Fibroblast of the aortic adventitia (primary cell): Measurements from ENCODE around the gene ZNF106. TPM values are rescaled to one million over a fixed set of nuclear protein-coding genes. Genes with fewer than 3 reads are reported as not detected.

Experiments used
- DNase-seq: peaks from one replicate; pipeline ENCODE4 v3.0.0-alpha.2; 2010; ENCODE audit warnings: low read depth
- H3K4me3 ChIP-seq: 2 replicates; pipeline ENCODE4 v1.5.1; 2011; ENCODE audit warnings: low read depth, mild to moderate bottlenecking, control low read depth, low read length, moderate library complexity
- small RNA-seq: library from RNA; depleted of rRNA; stranded (forward); fragments of <200 nt; gene quantifications from one replicate; pipeline ENCODE3, GENCODE V24; 2012
- total RNA-seq: library from RNA; depleted of rRNA; stranded (reverse); fragments of >200 nt; gene quantifications from 2 replicates; pipeline ENCODE4 v1.2.3, GENCODE V29; 2012; ENCODE audit warnings: low replicate concordance
- TF ChIP-seq, protein P1 (sequence below): IDR thresholded peaks from 2 replicates; pipeline ENCODE4 v1.5.1; 2011; ENCODE audit warnings: mild to moderate bottlenecking, low read length, control low read depth, inconsistent platforms; ENCODE audit not compliant: insufficient read depth

ZNF106 gene
- total RNA-seq, 1 donor, result 72.8 TPM

DNA sequence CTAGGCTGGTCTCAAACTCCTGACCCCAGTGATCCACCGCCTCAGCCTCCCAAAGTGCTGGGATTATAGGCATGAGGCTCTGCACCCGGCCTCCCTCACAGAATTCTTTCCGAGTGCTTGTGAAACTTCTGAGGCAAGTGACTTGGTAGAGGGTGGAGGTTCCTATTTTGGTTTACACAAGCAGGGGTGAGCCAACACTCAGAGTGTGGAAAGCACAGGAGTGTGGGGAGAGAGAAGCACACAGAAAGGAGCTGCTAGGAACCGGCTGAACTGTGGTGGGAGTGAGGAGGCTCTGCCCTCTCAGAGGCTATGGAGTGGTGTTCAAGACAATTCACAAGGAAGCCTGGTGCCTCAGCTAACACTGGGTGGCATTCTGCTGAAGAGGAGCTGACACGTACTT, 123.9 kb downstream of the ZNF106 start:
- no peak overlapping the region for H3K4me3 ChIP-seq
- TF ChIP-seq, protein P1, sequence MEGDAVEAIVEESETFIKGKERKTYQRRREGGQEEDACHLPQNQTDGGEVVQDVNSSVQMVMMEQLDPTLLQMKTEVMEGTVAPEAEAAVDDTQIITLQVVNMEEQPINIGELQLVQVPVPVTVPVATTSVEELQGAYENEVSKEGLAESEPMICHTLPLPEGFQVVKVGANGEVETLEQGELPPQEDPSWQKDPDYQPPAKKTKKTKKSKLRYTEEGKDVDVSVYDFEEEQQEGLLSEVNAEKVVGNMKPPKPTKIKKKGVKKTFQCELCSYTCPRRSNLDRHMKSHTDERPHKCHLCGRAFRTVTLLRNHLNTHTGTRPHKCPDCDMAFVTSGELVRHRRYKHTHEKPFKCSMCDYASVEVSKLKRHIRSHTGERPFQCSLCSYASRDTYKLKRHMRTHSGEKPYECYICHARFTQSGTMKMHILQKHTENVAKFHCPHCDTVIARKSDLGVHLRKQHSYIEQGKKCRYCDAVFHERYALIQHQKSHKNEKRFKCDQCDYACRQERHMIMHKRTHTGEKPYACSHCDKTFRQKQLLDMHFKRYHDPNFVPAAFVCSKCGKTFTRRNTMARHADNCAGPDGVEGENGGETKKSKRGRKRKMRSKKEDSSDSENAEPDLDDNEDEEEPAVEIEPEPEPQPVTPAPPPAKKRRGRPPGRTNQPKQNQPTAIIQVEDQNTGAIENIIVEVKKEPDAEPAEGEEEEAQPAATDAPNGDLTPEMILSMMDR, result no peak
- DNase-seq, result peak; percentile 43

DNA sequence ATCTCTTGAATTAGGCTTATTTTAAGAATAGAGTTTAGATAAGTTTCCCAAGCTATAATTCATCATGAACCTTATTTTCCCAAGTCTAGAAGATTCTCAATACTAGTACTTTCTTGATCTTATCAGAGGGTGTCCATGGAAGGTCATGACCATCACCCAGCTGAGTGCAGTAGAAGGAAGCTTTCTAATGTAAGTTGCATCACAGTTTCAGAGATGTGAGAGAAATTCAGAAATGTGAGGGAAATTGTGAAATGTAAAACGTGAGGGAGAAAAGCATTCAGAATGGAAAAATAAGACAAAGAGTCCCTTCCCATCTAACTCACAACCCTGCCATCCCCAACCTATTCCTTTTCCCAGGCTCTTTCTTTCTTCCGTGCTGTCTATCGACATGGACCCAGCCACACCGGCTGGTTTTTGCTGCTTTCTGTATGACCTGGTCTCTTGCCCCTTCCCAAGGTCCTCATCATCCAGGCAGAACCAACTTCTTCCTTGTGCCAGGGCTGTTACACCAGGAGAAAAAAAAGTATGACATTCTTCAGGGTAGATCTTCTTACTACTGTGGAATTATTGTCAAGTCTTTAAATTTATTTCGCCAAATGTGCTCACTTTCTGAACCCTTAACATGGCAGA, 124.9 kb downstream of the ZNF106 start:
- no peak for DNase-seq
- H3K4me3 ChIP-seq, result no peak overlapping the region
- TF ChIP-seq, protein P1, result no peak

DNA sequence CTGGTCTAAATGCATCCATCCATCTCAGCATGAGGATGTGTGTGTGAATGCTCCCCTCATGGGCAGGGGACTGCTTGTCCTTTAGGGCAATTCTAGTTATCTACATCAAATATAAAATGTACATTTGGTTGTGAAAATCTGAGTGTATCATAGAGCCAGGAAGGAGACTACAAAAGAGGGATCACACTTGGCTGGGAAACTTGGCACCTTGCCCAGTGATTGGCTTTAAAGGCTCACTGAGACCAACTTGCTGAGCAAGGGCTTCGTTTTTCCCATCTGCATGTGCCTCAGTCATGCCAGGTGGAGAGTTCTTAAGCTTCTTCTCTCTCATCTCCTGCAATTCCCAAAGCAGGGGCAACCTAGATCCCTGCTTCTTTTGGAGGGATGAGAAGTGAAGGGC, 126.4 kb downstream of the ZNF106 start:
- peak; percentile 16 for DNase-seq

DNA sequence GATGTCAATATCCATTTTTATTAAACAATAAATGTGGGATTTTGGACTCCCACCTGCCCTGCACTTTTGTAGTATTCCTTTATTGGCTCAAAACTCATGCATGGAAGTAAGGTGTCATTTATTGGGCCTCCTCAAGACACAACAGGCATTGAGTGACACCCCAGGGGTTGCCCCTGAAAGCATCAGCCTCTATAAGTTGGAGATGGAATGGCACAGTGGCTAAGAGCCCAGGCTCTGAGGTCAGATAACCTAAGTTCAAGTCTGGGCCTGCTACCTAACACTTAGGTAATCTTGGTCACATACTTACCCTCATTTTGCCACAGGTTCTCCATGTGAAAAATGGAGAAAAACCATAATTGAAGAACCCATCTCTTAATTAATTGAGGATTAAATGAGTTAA, 127.0 kb downstream of the ZNF106 start:
- TF ChIP-seq, protein P1, result no peak
- no peak overlapping the region for H3K4me3 ChIP-seq
- DNase-seq, result no peak

More for the DNA sequence above, 126.4 kb downstream of the ZNF106 start:
- no peak overlapping the region for H3K4me3 ChIP-seq
- TF ChIP-seq, protein P1, result no peak

DNA sequence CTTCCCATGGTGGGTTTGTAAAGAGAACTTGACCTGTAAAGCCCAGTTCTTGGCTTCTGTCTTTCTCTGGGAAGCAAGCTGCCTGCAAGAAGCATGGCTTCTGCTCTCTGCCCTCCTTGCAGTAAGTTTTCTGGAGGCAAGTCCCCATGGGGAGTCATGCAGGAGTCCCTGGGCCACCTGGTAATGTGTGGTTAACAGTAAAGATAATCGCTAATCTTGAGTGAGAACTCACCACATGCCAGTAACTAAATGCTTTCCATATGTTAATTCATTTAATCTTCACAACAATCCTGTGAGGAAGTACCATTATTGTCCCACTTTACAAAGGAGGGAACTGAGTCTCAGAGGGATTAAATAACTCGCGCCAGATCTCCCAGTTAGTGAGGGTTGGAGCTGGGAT, 127.5 kb downstream of the ZNF106 start:
- TF ChIP-seq, protein P1, result no peak
- no peak for DNase-seq
- H3K4me3 ChIP-seq, result no peak overlapping the region

Small RNA genes lying within 50 kb of the gene (small RNA-seq; reads per million reads assigned to genes)
- gene RNU6-188P, result not detected

Other genes starting within 250 kb of the ZNF106 start
- gene GANC, start 217.9 kb downstream of the ZNF106 start, total RNA-seq, result 27.6 and 32.5 TPM in 2 replicates
- 71.5 and 79.8 TPM in 2 replicates for gene TMEM87A, start 217.7 kb downstream of the ZNF106 start, total RNA-seq
- gene CAPN3, start 131.6 kb downstream of the ZNF106 start, total RNA-seq, result 1.6 and 2.5 TPM in 2 replicates
- gene SNAP23, start 4.5 kb upstream of the ZNF106 start, total RNA-seq, result 39.8 and 87.4 TPM in 2 replicates
- gene LRRC57, start 57.7 kb upstream of the ZNF106 start, total RNA-seq, result 12.9 and 21.6 TPM in 2 replicates
- gene HAUS2, start 57.7 kb upstream of the ZNF106 start, total RNA-seq, result 41.4 and 41.5 TPM in 2 replicates
- gene STARD9, start 84.5 kb upstream of the ZNF106 start, total RNA-seq, result 5.2 and 8.0 TPM in 2 replicates
- 4.1 and 8.7 TPM in 2 replicates for gene CDAN1, start 246.0 kb upstream of the ZNF106 start, total RNA-seq